C4-2B (cell line): ENCODE data around the gene MEGF11.

ENCODE experiments used
- H3K27ac ChIP-seq: fragments of 450-650 bp; 2 replicates; pipeline ENCODE4 v1.5.1; 2017
- CTCF ChIP-seq: fragments of 450-650 bp; conservative IDR thresholded peaks from 2 replicates; pipeline ENCODE4 v1.5.1; 2017; ENCODE audit warnings: mild to moderate bottlenecking
- ZFX ChIP-seq: fragments of 450-650 bp; IDR thresholded peaks from 2 replicates; pipeline ENCODE4 v1.6.1; 2017

The MEGF11 gene

GRCh38 chr15:66229790-66230465 lies 23.6 kb downstream of the MEGF11 start:
- no peak overlapping the region for H3K27ac ChIP-seq
- no peak for TF ChIP-seq ZFX
- no peak for TF ChIP-seq CTCF

GRCh38 chr15:66228807-66229735 lies 24.5 kb downstream of the MEGF11 start:
- no peak for TF ChIP-seq ZFX
- TF ChIP-seq CTCF = no peak
- no peak overlapping the region for H3K27ac ChIP-seq

- no peak overlapping the region for H3K27ac ChIP-seq
- no peak for TF ChIP-seq CTCF
- TF ChIP-seq ZFX = no peak
Observed at GRCh38 chr15:66226736-66227135, 26.8 kb downstream of the MEGF11 start.

- no peak overlapping the region for H3K27ac ChIP-seq
- TF ChIP-seq ZFX = no peak
- TF ChIP-seq CTCF = no peak
Observed at GRCh38 chr15:66225656-66226274, 27.8 kb downstream of the MEGF11 start.

GRCh38 chr15:66224946-66225345 lies 28.6 kb downstream of the MEGF11 start:
- H3K27ac ChIP-seq = no peak overlapping the region
- no peak for TF ChIP-seq ZFX
- no peak for TF ChIP-seq CTCF

GRCh38 chr15:66222273-66223198 lies 31.0 kb downstream of the MEGF11 start:
- no peak overlapping the region for H3K27ac ChIP-seq
- TF ChIP-seq CTCF (no peak), ZFX (no peak)
